Measurements from ENCODE around the gene GSX1.

The GSX1 gene

DNA sequence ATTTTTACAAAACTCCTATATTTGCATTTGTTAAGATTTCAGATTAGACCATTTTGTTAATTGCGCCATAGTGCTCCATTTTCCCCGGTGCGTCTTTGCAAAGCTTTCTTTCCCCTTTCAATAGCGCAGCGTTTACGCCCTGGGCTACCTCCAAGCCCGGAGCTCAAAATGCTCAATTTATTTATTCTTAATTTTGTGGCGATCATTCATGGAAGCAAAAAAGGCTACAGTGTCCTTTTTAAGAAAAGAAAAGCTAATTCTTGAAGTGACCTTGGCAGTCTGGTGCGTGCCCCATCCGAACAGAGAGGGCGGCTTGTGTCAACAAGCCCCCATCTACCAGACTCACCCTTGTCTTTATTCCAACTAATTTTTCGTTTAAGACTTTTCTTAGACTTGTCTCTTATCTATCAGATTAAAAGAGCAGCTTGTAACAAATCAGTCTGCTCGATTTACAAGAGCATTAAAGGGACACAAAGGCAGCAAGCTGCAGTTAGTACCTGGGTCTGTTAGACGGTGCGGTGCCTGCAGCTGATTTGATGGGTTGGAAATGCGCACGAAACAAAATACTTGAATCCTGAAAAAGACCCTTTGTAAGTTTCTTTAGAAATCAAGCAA is 30.1 kb downstream of the GSX1 start:
- Histone ChIP-seq H3K27me3 (ENCODE audit: control insufficient read depth, low read length) (peaks cover 66% of the 10 kb centered on the region), H3K79me2 (ENCODE audit: control insufficient read depth, low read length) (no peaks in the 10 kb centered on the region), H3K4me2 (ENCODE audit: low read length) (no peak overlapping the region), H3K9me2 (replicated peaks; ENCODE audit: control insufficient read depth, low read length) (no peaks in the 10 kb centered on the region), H3K4me3 (ENCODE audit: low read length) (no peak overlapping the region), H3K36me3 (ENCODE audit: control insufficient read depth, low read length) (no peaks in the 10 kb centered on the region), H3F3A (ENCODE audit: control insufficient read depth, insufficient read depth) (no peaks in the 10 kb centered on the region), H3K27ac (ENCODE audit: low read depth, low read length) (no peak overlapping the region), H3K4me1 (ENCODE audit: control insufficient read depth, low read length) (peaks cover 6% of the 10 kb centered on the region; the same call in 1 of the 2 replicates), H4K20me1 (ENCODE audit: control insufficient read depth, insufficient read depth, low read depth, low read length) (no peaks in the 10 kb centered on the region), H3K9me3 (ENCODE audit: control insufficient read depth, insufficient read depth, low read length) (no peaks in the 10 kb centered on the region)
- no peak for TF ChIP-seq CTCF (IDR thresholded peaks at IDR 0.05; ENCODE audit: low read depth, low read length, poor library complexity, severe bottlenecking)
- no peak for TF ChIP-seq EZH2phosphoT487 (IDR thresholded peaks at IDR 0.05; ENCODE audit: borderline replicate concordance, low read length)

- no peaks in the 10 kb centered on the region for H3K79me2 ChIP-seq (ENCODE audit: control insufficient read depth, low read length)
- H3K4me3 ChIP-seq (ENCODE audit: low read length), result no peak overlapping the region
- no peaks in the 10 kb centered on the region for H3K9me2 ChIP-seq (replicated peaks; ENCODE audit: control insufficient read depth, low read length)
- no peak for TF ChIP-seq EZH2phosphoT487 (IDR thresholded peaks at IDR 0.05; ENCODE audit: borderline replicate concordance, low read length)
- no peak for TF ChIP-seq CTCF (IDR thresholded peaks at IDR 0.05; ENCODE audit: low read depth, low read length, poor library complexity, severe bottlenecking)
- peaks cover 6% of the 10 kb centered on the region; the same call in 1 of the 2 replicates for H3K4me1 ChIP-seq (ENCODE audit: control insufficient read depth, low read length)
- peaks cover 63% of the 10 kb centered on the region for H3K27me3 ChIP-seq (ENCODE audit: control insufficient read depth, low read length)
- no peaks in the 10 kb centered on the region for H3K9me3 ChIP-seq (ENCODE audit: control insufficient read depth, insufficient read depth, low read length)
- no peaks in the 10 kb centered on the region for H3F3A ChIP-seq (ENCODE audit: control insufficient read depth, insufficient read depth)
- H4K20me1 ChIP-seq (ENCODE audit: control insufficient read depth, insufficient read depth, low read depth, low read length), result no peaks in the 10 kb centered on the region
- H3K4me2 ChIP-seq (ENCODE audit: low read length), result no peak overlapping the region
- H3K27ac ChIP-seq (ENCODE audit: low read depth, low read length), result no peak overlapping the region
- H3K36me3 ChIP-seq (ENCODE audit: control insufficient read depth, low read length), result no peaks in the 10 kb centered on the region
Observed at GRCh38 chr13:27822873-27823311, 30.6 kb downstream of the GSX1 start.

DNA sequence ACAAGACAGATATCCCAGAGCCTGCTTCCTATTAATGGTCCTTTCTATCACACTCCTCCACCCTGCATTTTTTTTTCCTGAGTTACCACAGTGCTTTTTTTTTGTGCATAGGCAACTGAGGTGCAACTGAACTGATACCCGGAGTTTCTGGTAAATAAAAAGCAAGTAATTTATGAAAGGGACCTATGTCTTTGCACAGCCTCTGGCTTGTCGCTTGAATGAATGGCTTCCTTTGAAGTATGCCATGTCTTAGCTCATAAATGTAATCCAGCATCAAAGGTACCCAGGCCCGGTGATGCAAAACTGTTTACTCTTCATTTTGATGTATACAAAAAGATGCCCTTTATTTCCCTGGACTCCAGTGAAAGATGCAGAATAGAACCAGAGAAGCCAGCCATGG is 31.8 kb downstream of the GSX1 start:
- no peaks in the 10 kb centered on the region for H3K9me3 ChIP-seq (ENCODE audit: control insufficient read depth, insufficient read depth, low read length)
- H3K36me3 ChIP-seq (ENCODE audit: control insufficient read depth, low read length), result no peaks in the 10 kb centered on the region
- H3K4me2 ChIP-seq (ENCODE audit: low read length), result no peak overlapping the region
- peaks cover 6% of the 10 kb centered on the region; the same call in 1 of the 2 replicates for H3K4me1 ChIP-seq (ENCODE audit: control insufficient read depth, low read length)
- 0 out of 2 replicates have a peak, but pooled peaks have one; percentile 25 for TF ChIP-seq EZH2phosphoT487 (IDR thresholded peaks at IDR 0.05; ENCODE audit: borderline replicate concordance, low read length)
- TF ChIP-seq CTCF (IDR thresholded peaks at IDR 0.05; ENCODE audit: low read depth, low read length, poor library complexity, severe bottlenecking), result no peak
- H3K79me2 ChIP-seq (ENCODE audit: control insufficient read depth, low read length), result no peaks in the 10 kb centered on the region
- peaks cover 63% of the 10 kb centered on the region for H3K27me3 ChIP-seq (ENCODE audit: control insufficient read depth, low read length)
- H3K4me3 ChIP-seq (ENCODE audit: low read length), result no peak overlapping the region
- no peaks in the 10 kb centered on the region for H3F3A ChIP-seq (ENCODE audit: control insufficient read depth, insufficient read depth)
- H4K20me1 ChIP-seq (ENCODE audit: control insufficient read depth, insufficient read depth, low read depth, low read length), result no peaks in the 10 kb centered on the region
- H3K27ac ChIP-seq (ENCODE audit: low read depth, low read length), result no peak overlapping the region
- no peaks in the 10 kb centered on the region for H3K9me2 ChIP-seq (replicated peaks; ENCODE audit: control insufficient read depth, low read length)

Data from DOHH2 (cell line).